MG63 (cell line): ENCODE measurements around the gene EGFR. TPM values are rescaled to one million over a fixed set of nuclear protein-coding genes. Genes with fewer than 3 reads are reported as not detected.
A peak's percentile ranks its signal among the peaks of the same experiment; 100 is the strongest.

ENCODE experiments used
- DNase-seq: peaks from one replicate; pipeline ENCODE4 v3.0.0-alpha.2; 2020
- H3K27me3 ChIP-seq: fragments of 250-450 bp; sonication (Bioruptor Pico); 2 replicates; pipeline ENCODE4 v1.5.1; 2020; ENCODE audit warnings: mild to moderate bottlenecking, moderate library complexity
- H3K36me3 ChIP-seq: fragments of 250-450 bp; sonication (Bioruptor Pico); 2 replicates; pipeline ENCODE4 v1.5.1; 2020; ENCODE audit warnings: mild to moderate bottlenecking, moderate library complexity
- H3K4me3 ChIP-seq: fragments of 250-450 bp; sonication (Bioruptor Pico); 2 replicates; pipeline ENCODE4 v1.5.1; 2020; ENCODE audit warnings: mild to moderate bottlenecking, moderate library complexity
- H3K9me3 ChIP-seq: fragments of 250-450 bp; sonication (Bioruptor Pico); 2 replicates; pipeline ENCODE4 v1.5.1; 2020; ENCODE audit warnings: mild to moderate bottlenecking, moderate library complexity
- total RNA-seq: library from RNA; depleted of rRNA; stranded (reverse); fragments of >200 nt; shearing (Covaris generic); gene quantifications from 2 replicates; pipeline ENCODE4 v1.2.3, GENCODE V29; 2014; ENCODE audit warnings: low replicate concordance

The EGFR gene
- total RNA-seq, 1 experiment from 2014 or later, result 20.3 TPM

DNA sequence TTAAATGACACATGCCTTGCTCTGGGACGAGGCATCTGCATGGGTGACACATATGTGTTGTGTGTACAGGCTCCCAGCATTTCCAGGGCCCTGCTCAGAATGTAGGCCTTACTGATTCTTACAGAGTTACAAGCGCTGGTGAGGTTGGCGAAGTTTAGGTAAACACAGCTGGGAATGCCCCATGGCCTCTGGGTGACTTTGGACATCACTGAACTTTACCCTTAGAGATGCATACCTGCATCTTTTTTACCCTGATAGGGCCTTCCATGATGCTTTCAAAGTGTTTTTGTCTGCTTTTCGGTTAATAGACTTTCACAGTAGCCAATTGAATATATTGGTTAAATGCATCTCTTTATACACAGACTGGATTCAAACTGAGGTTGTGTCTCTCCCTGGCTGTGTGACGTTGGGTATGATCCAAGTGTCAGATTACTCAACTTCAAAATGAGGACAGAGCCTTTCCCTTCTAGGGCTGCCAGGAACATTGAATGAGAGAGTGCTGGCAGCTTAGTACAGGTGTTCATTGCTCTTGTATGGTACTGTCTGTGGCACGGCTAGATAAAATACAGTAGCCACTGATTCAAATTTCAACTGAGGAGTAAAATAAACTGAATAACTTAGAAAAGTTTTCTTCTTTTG lies 29.5 kb downstream of the EGFR start:
- no peak overlapping the region for H3K4me3 ChIP-seq
- peaks cover 28% of the 10 kb centered on the region for H3K36me3 ChIP-seq
- no peak for DNase-seq
- H3K27me3 ChIP-seq, result no peaks in the 10 kb centered on the region
- no peaks in the 10 kb centered on the region for H3K9me3 ChIP-seq

DNA sequence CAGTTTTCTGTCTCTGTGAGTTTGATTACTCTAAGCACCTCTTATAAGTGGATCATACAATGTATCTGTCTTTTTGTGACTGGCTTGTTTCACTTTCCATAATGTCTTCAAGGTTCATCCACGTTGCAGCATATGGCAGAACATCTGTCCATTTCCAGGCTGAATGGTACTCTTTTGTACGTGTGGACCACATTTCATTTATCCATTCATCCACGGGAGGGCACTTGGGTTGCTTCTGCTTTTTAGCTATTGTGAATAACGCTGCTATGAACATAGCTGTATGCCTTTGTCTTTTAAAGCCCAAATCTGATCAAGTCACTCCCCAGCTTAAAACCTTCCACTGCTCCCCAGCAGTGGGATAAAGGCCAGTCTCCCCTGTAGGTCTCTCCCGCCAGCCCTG lies 31.5 kb downstream of the EGFR start:
- Histone ChIP-seq H3K27me3 (no peaks in the 10 kb centered on the region), H3K4me3 (no peak overlapping the region), H3K9me3 (no peaks in the 10 kb centered on the region), H3K36me3 (peaks cover 21% of the 10 kb centered on the region)
- DNase-seq, result no peak

DNA sequence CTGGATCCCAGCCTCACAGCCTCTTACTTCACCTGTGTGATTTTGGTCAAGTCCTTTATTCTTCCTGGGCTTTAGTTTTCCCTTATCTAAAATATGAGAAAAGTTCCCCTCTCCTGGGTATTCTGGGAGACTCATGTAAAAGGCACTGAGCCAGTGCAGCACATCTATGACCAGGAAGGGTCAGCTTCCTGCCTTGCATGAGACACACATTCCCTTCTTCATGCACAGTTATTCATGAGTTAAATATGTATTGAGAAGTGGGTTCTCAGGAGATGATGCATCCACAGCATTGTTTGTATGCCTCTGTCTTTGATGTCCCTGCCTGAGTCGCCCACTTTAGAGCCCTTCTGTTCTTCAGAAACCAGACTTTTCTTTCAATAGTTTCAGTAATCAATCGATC lies 33.3 kb downstream of the EGFR start:
- Histone ChIP-seq H3K4me3 (no peak overlapping the region), H3K36me3 (peaks cover 21% of the 10 kb centered on the region), H3K9me3 (no peaks in the 10 kb centered on the region), H3K27me3 (no peaks in the 10 kb centered on the region)
- DNase-seq, result peak; percentile 66

DNA sequence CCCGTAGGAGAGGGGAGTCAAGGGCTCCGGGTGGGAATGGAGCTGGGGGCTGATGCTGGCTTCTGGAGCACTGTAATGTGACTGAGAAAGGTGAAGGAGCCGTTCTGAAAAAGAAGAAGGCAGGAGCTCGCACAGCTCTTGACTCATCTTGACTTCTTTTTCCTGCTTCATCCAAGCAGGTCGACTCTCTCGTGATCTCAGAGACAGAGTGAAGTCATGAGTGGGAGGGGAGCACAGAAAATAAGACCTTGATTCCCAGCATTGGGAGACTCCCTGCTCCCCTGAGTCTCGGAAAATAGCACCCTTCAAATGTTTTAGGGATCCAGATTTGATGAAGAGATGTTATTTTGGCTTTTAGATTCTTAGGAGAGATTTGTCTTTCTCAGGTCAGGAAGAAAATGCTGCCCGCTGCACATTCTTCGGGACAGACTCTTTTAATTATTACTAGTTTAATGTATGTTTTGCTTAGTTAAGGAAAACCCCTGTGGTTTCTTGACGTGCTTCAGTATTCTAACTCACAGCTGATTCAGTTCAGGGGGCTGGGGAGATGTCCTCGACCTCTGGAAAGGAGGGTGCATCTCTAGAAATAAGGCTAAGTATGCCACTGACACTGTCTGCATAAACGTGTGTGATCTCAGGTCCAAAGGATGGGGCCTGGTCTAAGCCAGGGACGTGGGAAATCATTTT lies 34.1 kb downstream of the EGFR start:
- Histone ChIP-seq H3K4me3 (no peak overlapping the region), H3K36me3 (peaks cover 20% of the 10 kb centered on the region), H3K9me3 (no peaks in the 10 kb centered on the region), H3K27me3 (no peaks in the 10 kb centered on the region)
- no peak for DNase-seq

DNA sequence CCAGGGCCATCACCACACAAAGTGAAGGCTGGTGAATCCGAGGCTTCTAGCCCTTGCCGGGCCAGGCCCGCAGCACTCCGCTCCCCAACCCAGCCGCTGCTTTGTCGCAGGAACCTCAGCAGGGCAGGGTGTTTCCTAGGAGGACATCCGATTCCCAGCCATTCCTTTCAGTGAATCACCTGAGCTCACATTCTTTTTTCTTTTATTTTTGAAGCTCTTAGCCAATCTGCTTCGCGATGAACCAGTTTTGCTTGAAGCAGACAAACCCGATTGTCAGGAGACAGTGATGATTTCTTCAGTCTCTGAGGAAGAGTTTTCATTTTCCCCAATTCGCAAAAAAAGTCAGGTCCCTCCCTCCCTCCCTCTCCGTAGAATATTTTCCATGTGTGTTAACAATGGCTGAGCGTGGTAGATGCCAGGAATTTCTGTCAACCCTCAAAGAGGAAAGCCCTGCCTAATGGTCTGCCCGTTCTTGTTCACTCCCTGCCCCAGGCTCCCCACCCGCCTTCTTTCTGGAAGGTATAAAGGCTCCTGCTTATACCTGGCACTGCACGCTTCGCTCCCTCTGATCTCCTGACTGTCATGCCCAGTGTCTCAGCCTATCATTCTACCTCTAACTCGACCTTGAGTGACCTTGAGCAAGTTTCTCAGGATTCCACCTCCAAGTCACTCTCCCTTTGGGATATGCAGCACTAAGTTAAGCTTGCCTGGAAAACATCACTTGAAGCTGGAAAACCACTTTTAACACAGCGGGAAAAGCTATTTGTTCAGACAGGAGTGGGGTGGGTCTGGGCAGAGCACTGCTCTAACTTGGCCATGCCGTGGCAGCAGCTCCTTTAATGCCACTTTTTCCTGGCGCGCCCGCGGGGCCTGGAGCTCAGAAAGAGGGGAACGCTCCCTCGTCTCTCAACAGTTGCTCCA lies 35.1 kb downstream of the EGFR start:
- no peak for DNase-seq
- no peaks in the 10 kb centered on the region for H3K27me3 ChIP-seq
- H3K36me3 ChIP-seq, result peaks cover 20% of the 10 kb centered on the region
- no peak overlapping the region for H3K4me3 ChIP-seq
- no peaks in the 10 kb centered on the region for H3K9me3 ChIP-seq

DNA sequence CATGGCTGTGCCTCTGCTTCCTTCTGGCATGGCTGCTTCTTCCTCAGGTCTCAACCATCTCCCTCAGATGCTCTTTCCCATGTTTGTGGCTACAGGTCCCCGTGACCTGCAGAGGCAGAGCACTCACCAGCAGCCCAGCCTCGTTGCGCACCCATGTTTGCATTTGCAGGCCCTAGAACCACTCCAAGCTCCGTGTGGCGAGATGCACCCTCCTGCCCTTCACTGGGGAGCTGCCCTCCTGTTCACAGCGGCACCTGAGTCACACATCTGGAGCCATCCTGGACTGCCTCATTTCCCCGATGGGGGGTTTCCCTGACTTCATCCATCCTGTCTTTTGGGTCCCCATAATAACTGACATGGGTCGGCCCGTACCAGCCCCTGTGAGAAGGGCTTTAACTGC lies 35.9 kb downstream of the EGFR start:
- H3K27me3 ChIP-seq, result no peaks in the 10 kb centered on the region
- no peak for DNase-seq
- peaks cover 20% of the 10 kb centered on the region for H3K36me3 ChIP-seq
- H3K4me3 ChIP-seq, result no peak overlapping the region
- H3K9me3 ChIP-seq, result no peaks in the 10 kb centered on the region

DNA sequence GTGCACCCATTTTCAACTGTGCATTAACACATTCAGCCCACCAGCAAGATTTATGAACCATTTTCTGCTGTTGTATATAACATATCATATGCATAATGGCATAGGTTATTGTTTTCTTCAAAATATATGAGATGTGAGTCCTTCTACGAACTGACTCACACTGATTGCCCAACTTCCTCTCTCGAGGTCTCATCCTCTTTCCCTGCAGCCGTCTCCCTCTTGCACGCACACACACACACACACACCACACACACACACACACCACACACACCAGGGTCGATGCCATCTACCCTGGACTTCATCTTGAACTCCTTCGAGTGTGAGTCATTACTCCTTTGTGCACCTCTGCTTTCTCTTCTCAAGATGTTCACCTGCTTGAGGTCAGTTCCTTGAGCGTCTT lies 36.7 kb downstream of the EGFR start:
- DNase-seq, result no peak

DNA sequence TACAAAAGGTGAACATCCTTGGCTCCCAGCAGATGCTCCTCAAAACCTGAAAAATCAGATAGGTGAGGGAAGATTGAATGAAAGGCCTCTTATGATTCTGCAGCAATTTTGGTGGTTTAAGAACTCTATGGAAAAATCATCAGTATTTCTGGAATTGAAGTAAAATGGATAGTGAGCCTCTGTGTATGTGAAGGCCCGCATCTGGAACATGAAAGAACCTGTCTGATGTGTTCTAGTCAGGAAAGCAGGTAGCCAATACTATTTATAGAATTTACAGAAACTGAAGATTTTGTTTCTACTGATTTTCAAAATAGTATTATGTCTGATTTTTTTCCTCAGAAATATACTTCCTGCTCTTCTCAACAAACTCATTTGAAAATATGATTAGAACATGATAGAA lies 37.3 kb downstream of the EGFR start:
- DNase-seq, result no peak
- peaks cover 20% of the 10 kb centered on the region for H3K36me3 ChIP-seq
- H3K9me3 ChIP-seq, result no peaks in the 10 kb centered on the region
- no peaks in the 10 kb centered on the region for H3K27me3 ChIP-seq
- no peak overlapping the region for H3K4me3 ChIP-seq

More for the DNA sequence above, 36.7 kb downstream of the EGFR start:
- Histone ChIP-seq H3K4me3 (no peak overlapping the region), H3K9me3 (no peaks in the 10 kb centered on the region), H3K36me3 (peaks cover 20% of the 10 kb centered on the region), H3K27me3 (no peaks in the 10 kb centered on the region)

DNA sequence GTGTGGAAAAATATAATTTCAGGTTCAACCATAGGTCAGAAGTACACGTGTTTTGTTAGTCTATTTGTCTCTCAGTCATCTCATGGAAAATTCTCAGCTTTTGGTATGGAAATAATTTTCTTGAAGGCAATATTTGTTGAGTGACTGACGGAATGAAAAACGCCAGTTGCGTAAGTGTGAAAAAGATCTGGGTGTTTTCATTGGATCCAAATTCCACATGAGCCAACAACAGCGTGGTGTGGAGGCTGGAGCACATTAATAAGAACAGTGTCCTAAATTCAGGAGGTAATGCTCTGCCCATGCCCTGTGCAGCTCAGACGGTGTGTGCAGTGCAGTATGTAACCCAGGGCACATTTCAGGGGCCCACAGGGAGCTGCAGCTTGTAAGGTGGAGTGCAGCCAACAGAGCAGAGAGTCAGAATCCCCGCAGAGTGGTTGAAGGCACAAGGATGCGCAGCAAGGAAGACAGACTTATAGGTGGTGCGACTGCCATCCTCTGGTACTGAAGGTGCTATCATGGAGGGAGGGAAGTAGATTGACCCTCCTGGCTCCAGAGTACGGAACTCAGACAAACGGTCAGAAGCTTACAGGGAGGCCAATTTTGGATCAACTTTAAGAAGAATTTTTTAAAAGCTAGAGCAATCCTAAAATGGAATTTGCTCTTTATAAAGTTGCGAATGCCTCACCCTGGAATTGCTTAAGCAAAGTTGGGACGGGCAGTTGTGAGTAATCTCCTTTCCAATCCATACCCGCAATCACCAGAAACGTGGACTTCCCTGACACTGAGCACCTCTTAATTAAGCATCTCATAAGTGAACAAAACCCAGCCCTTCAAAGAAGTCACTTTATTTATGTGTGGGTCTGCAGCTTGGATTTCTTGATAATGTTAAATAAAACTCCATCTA lies 38.0 kb downstream of the EGFR start:
- H3K36me3 ChIP-seq, result peaks cover 21% of the 10 kb centered on the region
- no peak overlapping the region for H3K4me3 ChIP-seq
- no peak for DNase-seq
- H3K27me3 ChIP-seq, result no peaks in the 10 kb centered on the region
- no peaks in the 10 kb centered on the region for H3K9me3 ChIP-seq

DNA sequence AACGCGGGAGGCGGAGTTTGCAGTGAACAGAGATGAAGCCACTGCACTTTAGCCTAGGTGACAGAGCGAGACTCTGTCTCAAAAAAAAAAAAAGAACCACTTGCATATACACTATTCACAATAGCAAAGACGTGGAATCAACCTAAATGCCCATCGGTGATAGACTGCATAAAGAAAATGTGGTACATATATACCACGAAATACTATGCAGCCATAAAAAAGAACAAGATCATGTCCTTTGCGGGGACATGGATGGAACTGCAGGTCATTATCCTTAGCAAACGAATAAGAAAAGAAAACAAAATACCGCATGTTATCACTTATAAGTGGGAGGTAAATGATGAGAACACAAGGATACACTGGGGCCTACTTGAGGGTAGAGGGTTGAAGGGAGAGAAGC lies 39.5 kb downstream of the EGFR start:
- DNase-seq, result no peak
- H3K4me3 ChIP-seq, result no peak overlapping the region
- H3K27me3 ChIP-seq, result no peaks in the 10 kb centered on the region
- H3K9me3 ChIP-seq, result no peaks in the 10 kb centered on the region
- peaks cover 24% of the 10 kb centered on the region for H3K36me3 ChIP-seq

DNA sequence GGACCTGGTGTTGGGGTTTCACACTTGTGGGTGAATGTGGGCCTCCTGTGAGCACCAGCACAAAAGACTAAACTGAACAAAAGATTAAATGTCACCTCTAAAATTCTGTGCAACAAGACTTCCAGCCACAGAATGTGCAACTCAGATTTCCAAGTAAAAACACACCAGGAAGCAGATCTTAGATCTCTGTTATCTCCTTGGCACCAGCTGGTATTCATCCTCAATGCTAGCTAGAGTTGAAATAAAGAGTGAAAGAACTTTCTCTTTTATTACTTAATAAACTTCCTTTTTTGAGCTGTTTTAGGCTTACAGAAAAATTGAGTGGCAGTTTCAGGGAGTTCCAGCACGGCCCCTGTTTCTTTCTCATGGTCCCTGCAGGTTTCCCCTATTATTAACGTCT lies 40.2 kb downstream of the EGFR start:
- DNase-seq, result no peak
- H3K4me3 ChIP-seq, result no peak overlapping the region
- H3K27me3 ChIP-seq, result no peaks in the 10 kb centered on the region
- H3K36me3 ChIP-seq, result peaks cover 24% of the 10 kb centered on the region
- H3K9me3 ChIP-seq, result no peaks in the 10 kb centered on the region

DNA sequence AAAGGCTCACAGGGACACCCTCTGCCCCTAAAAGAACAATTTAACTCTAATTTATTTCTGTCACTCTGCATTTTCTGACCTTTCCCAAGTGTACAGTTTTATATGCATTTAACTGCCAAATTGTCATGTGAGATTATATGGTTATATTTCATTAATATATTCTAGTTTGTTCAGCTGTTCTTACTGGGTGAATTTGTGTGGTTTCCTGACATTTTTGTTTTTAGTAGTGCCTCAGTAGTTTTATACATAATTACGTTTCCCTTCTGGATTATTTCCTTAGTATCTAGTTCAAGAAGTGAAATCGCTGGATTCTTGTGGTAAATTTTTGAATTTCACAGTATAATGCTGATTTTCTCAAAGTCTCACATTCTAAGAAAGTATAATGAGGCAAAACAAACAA lies 41.3 kb downstream of the EGFR start:
- peaks cover 18% of the 10 kb centered on the region for H3K36me3 ChIP-seq
- H3K9me3 ChIP-seq, result no peaks in the 10 kb centered on the region
- no peak overlapping the region for H3K4me3 ChIP-seq
- DNase-seq, result no peak
- H3K27me3 ChIP-seq, result no peaks in the 10 kb centered on the region

DNA sequence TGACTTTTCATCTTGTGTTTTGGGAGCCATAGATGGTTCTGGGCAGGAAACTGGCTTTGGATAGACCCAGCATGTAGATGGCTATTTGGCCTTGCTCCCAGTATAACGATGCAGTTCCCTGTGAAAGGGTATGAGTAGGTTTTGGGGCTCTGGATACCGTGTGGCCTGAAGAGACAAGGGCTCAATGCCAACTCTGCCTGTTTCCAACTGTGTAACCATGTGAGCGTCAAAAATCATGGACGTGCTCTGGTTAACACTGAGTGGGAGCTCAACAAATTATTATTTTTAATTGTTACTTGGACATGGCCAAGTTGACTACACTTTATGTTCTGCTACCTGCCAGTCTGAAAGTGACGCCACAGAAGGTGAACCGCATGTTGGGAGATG lies 41.8 kb downstream of the EGFR start:
- Histone ChIP-seq H3K4me3 (no peak overlapping the region), H3K27me3 (no peaks in the 10 kb centered on the region), H3K9me3 (no peaks in the 10 kb centered on the region), H3K36me3 (peaks cover 13% of the 10 kb centered on the region)
- DNase-seq, result no peak

DNA sequence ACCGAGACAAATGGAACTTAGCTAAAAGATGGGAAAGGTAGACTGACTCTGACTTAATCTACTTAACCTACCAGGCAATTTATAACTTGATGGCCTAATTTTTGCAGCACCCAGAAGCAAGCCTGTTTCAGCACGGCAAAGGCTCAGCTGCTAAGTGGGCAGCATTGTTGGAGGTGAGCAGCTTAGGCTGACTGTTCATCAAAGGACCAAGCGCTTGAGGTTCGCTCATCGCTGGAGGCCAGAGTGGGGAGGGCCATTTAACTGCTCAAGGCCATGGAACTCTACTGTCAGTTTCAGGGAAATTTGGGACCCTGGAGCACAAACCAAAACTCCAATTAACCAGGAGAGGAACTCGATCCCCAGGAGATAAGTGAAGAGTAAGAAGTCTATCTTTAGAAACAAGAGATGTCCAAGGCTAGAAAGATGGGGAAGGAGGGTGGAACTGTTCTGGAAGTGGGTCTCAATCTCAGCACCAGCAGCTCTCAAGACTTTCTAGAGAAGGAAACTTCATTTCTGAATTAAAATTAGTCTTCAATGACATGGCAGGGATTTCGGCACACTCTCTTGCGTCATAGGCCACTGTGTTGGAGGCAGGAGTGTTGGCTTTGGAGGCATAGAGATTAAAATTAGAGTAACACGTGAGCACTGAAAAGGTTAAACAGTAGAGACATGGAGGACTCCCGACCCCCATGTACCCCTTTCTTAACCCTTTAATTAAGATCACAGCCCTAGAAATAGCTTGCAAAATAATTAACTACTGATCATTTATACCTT lies 43.1 kb downstream of the EGFR start:
- no peak for DNase-seq
- Histone ChIP-seq H3K4me3 (no peak overlapping the region), H3K27me3 (no peaks in the 10 kb centered on the region), H3K36me3 (peaks cover 17% of the 10 kb centered on the region), H3K9me3 (no peaks in the 10 kb centered on the region)

DNA sequence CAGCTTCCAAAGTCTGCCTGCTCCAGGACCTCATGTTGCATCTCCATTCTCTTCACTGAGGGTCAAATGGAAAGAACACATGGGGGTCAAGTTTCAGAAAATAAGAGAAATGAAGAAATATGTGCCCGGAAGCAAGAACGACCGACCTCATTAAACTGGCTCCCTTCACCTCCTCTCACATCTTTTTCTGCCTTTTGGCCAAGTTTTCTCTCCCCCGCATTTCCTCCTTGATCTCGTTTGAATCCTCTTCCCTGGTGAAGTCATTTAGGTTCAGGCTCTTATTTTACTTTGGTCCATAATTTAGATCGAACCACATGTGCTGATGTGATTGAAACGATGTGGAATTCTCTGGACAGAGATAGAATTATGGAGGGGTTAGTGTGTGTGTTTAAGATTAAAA lies 44.2 kb downstream of the EGFR start:
- no peak overlapping the region for H3K4me3 ChIP-seq
- peaks cover 26% of the 10 kb centered on the region for H3K36me3 ChIP-seq
- H3K27me3 ChIP-seq, result no peaks in the 10 kb centered on the region
- DNase-seq, result no peak
- no peaks in the 10 kb centered on the region for H3K9me3 ChIP-seq

DNA sequence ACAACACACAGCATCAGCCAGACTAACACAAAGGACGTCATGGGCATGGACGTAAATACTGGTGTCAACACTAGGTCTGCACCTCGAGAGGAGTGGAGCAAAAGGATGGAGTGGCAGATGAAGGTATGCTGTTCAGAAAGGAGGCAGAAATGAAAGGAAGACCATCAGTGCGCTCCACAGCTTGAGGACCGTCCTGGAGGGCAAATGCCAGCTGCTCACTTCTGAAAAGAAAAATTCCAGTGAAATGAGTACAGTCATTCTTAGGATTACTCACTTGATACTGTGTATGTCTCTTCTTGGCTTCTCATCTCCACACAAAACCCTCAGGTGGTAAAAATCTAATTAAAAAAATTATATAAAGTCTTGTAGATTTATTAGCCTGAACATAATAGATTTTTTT lies 44.8 kb downstream of the EGFR start:
- DNase-seq, result peak; percentile 61
- Histone ChIP-seq H3K4me3 (no peak overlapping the region), H3K9me3 (no peaks in the 10 kb centered on the region), H3K36me3 (peaks cover 32% of the 10 kb centered on the region), H3K27me3 (no peaks in the 10 kb centered on the region)
